Ecto neural progenitor cell (in vitro differentiated cells): Measurements from ENCODE around the gene HCN2.
A peak's percentile ranks its signal among the peaks of the same experiment; 100 is the strongest.
"Not testable (repeated sequence)": the region's sequence is repeated elsewhere in the genome, so short reads cannot be mapped to it uniquely, and the experiment has no call there.

Source experiments
- DNase-seq: peaks from one replicate; pipeline ENCODE4 v3.0.0-alpha.2; 2018; ENCODE audit warnings: low spot score

Gene HCN2

DNA sequence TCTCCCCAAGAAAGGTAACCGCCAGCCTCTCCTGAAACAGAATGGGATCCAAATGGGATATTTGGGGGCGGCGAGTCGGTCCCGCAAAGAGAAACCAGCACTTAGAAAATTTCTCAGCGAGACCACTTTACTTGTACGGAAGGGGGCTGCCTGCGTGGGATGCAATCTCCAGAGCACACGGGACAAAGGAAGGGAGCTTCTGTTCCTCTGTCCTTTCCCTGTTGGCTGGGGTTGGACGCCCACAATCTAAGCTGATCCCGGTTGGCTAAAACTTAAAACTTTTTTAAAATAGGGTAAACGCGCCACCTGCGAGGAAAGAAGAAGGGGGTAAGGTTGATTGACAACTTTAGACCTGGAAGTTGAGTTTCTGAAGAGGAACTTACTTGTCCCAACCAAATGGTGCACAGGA lies 18.1 kb upstream of the HCN2 start:
- peak; percentile 58 for DNase-seq

- peak; percentile 99 for DNase-seq
These were observed 17.4 kb upstream of the HCN2 start, which contains the start of gene BSG for GRCh38 chr19:572140-572742. TSS of gene BSG (plus strand) at chr19:572596. CDS start at chr19:572635, 39 bp downstream.

DNA sequence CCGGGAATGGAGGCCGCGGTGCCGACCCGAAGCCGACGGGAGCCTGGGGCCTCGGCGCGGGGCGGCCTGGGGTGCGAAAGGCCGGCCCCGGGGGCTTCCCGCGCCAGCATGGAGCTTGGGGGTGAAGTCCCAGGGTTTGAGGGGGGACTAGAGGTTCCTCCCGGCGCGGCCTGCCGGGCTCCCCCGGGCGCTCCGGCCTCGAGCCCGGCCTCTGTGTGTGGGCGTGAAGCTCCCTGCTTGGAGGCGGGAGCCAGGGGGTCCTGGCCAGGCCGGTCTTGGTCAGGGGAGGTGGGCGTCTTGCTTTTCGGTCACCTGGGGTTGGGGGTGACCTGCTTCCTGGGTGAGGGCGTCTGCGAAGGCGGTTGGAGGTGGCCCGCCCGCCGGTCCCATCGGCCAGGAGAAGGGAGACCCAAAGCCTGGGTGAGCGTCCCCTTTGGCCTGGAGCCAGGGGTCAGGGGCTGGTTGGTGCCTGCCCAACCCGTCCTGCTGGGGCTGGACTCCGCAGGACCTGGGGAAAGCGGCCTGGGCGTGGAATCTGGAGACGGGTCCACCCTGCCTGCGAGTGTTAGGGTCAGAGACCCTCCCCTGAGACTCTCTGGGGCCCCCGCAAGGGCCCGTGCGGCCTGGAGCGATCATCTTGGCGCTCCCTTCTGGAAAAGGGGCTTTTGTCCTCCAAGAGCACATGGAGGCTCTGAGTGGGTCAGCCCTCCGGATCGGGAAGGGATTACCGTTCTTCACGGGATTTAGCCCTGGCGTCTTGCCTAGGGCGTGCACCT lies 16.8 kb upstream of the HCN2 start:
- DNase-seq, result peak; percentile 73

DNA sequence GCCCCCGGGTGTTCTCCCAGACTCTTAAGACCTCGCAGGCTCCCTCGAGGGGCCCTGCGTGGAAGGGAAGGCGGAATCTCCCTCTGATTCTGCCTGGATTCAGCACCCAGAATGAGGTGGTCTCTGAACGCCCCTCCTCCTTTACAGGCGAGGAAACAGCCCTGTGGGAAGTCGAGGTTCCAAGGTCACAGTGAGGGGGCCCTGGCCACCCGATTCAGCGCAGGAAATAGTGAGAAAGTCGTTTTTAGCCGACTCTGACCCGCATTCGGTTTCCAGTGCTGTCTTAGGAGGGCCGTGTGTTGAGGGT lies 16.2 kb upstream of the HCN2 start:
- no peak for DNase-seq

DNA sequence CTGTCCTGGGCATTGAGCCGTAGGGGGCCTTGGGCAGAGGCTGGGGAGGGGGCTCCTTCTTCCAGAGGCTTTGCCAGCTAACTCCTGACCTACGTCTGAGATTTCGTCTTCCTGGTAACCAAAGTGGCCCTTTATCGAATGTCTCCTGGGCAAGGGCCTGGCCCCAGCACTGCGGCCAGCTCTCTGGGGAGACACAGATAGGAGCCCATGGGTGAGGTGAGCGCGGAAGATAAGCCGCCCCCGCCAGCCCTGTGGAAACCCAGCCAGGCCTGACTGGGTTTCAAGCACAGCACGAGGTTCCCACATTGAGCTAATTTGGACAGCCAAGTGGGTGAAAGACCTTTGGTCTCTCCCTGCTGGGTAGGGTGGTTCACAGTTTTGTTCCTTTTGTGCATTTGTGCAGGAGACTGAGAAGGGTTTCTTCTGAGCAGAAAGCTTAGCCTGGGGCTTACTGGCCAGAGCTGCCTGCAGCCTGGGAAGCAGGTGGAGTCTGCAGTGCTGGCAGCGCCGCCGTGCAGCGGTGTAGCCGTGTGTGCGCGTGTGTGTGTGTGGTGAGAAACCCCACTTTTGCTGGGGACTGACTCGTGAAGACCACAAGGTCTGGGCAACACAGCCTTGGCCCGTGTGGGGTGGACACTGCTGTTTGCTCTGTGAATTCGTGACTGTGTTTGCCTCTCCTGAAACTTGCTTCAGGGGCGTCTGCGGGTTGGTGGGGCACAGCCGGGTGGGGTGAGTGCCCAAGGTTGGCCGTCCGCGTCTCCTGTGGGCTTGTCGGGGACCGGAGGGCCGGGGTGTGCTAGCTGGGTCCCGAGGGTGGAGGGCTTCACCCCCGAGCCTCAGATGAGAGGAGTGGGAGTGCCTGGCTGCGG lies 14.8 kb upstream of the HCN2 start:
- no peak for DNase-seq

DNA sequence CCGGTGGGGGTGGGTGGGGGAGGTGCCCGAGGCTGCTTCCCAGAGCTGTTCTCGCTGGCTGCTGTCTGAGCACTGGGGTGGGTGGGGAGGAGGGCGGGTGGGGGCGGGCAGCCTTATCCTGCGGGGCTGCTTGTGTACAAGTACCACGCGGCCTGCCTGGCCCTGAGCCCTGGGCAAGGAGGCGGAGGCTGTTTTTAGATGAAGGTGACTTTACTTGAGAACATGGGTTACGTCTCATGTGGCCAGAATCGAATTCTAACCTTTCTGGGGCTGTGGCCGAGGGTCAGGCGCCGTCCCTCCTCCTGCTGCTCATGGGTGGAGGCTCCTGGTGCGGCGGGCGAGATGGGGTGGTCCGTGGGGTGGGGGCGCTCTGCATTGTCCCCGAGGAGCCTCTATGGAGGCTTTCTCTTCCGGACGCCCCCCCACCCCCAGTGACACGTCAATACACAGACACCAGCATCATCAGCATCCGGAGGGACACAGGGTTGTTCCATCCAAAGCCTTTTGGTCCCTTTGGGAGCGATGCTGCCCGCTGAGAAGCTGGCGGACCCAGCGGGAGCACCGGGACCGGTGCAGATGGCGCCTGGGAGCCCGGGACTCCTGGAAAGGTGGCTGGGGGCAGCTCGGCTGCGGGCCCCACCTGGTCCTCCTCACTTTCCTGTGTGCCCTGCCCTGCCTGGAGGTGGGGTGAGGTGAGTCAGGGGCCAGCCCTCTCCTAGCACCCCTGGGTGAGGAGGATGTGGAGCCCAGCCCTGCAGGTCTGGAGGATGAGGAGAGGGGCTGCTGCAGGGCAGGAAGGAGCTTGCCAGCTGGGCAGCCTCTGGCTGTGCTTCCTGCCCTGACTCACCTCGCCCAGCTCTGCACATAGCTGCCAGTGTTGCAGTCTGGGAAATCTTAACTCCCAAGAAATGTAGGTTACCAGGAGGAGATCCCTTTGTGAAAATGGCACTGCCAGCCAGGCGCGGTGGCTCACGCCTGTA lies 13.9 kb upstream of the HCN2 start:
- no peak for DNase-seq

GRCh38 chr19:576768-577438 lies 12.8 kb upstream of the HCN2 start:
- DNase-seq, result no peak

DNA sequence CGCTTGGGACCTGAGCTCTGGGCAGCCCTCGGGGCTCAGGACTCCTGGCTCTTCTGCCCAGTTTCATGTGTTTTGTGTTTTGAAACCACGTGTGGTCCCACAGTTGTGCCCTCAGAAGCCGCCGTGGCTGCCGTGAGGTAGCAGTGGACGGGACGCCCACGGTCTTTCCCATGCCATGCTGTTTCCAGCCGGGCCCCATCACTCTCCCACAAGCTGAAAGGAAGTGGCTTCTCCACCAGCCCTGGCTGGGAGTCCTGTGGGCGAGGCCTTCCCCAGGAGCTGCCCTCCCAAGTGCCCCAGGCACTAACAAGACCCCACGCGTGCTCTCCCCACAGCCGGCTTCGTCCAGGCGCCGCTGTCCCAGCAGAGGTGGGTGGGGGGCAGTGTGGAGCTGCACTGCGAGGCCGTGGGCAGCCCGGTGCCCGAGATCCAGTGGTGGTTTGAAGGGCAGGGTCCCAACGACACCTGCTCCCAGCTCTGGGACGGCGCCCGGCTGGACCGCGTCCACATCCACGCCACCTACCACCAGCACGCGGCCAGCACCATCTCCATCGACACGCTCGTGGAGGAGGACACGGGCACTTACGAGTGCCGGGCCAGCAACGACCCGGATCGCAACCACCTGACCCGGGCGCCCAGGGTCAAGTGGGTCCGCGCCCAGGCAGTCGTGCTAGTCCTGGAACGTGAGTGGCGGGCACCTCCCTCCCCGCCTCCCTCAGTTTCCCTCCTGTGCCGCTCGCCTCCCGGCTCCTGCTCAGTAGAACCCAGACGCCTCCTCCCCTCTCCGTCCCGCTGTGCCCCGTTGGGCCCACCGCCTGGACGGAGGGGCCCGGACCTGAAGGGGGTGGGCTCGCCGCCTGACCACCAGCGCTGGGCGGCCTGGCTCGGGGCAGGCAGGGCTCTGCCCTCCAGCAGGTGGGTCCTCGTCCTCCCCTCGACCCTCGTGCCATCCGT lies 12.0 kb upstream of the HCN2 start:
- no peak for DNase-seq

DNA sequence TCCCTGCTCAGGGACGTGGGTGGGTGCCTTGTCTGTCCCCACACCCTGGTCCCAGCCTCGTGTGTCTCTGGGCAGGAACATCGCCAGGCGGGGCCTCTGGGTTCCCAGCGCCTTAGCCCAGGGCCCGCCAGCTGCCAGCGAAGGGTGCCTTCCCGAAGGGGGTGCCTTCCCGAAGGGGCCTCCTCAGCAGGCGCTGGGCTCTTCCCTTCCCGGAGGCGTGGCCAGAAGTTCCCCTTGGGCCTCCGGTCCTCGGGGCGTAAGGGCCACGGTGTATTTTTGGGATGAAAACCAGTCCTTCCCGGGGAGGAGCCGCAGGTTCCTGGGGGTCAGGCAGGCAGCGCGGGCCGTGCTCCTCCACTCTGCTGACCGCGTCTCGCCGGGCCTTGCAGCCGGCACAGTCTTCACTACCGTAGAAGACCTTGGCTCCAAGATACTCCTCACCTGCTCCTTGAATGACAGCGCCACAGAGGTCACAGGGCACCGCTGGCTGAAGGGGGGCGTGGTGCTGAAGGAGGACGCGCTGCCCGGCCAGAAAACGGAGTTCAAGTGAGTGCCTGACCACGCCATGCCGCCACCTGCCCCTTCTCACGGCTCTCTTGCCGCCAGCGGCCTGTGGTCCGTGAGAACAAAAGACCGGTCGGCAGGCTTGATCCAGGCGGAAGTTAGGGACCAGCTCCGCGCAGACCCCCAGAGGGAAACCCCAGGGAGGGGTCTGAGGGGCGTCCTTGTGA lies 10.4 kb upstream of the HCN2 start:
- DNase-seq, result no peak

GRCh38 chr19:579842-580155 lies 9.9 kb upstream of the HCN2 start:
- no peak for DNase-seq

DNA sequence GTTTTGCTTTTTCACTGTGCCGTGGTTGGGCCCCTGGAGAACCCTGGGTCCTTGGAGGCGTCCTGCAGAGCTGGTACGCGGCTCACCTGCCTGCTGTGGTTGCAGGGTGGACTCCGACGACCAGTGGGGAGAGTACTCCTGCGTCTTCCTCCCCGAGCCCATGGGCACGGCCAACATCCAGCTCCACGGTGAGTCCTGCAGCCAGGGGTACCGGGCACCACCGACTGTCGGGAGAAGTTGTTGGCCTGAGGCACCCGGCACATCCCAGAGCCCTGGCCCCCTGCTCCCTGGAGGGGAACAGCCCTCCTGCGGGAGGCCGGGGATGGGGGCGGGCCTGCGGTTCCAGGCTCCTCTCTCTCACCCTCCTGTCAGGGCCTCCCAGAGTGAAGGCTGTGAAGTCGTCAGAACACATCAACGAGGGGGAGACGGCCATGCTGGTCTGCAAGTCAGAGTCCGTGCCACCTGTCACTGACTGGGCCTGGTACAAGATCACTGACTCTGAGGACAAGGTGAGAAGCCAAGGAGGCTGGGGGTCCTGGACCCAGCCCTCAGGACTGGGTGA lies 9.3 kb upstream of the HCN2 start:
- DNase-seq, result no peak

DNA sequence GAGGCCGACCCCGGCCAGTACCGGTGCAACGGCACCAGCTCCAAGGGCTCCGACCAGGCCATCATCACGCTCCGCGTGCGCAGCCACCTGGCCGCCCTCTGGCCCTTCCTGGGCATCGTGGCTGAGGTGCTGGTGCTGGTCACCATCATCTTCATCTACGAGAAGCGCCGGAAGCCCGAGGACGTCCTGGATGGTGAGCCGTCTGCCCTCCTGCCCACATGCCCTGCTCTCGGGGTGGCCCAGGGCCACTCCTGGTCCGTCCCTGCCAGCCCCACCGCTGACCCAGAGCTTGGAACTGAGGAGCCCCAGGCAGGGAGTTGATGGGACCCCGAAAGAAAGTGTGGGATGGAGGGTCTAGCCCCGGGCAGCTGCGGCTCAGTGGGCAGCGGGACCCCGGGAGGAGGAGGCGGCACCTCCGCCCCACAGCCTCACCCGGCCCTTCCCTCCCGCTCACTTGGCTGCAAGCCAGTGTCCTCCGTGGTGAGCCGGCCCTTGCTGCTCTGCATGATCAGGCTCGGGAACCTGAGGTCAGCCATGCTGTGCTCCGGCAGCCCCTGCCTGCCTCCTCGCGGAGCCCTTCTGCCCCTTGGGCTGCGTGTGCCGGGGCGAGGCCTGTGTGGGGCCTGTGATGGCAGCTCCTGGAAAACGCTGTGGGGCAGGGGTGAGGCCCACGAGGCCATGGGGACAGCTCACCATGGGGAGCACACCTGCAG lies 8.1 kb upstream of the HCN2 start:
- no peak for DNase-seq

DNA sequence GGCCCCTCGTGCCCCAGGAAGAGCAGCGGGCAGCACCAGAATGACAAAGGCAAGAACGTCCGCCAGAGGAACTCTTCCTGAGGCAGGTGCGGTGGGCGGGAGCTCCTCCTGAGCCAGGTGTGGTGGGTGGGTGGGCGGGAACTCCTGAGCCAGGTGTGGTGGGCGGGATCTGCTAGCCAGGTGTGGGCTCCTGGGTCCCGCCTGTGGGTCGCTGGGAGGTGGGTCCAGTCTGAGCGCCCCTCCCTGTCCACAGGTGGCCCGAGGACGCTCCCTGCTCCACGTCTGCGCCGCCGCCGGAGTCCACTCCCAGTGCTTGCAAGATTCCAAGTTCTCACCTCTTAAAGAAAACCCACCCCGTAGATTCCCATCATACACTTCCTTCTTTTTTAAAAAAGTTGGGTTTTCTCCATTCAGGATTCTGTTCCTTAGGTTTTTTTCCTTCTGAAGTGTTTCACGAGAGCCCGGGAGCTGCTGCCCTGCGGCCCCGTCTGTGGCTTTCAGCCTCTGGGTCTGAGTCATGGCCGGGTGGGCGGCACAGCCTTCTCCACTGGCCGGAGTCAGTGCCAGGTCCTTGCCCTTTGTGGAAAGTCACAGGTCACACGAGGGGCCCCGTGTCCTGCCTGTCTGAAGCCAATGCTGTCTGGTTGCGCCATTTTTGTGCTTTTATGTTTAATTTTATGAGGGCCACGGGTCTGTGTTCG lies 7.0 kb upstream of the HCN2 start:
- no peak for DNase-seq

DNA sequence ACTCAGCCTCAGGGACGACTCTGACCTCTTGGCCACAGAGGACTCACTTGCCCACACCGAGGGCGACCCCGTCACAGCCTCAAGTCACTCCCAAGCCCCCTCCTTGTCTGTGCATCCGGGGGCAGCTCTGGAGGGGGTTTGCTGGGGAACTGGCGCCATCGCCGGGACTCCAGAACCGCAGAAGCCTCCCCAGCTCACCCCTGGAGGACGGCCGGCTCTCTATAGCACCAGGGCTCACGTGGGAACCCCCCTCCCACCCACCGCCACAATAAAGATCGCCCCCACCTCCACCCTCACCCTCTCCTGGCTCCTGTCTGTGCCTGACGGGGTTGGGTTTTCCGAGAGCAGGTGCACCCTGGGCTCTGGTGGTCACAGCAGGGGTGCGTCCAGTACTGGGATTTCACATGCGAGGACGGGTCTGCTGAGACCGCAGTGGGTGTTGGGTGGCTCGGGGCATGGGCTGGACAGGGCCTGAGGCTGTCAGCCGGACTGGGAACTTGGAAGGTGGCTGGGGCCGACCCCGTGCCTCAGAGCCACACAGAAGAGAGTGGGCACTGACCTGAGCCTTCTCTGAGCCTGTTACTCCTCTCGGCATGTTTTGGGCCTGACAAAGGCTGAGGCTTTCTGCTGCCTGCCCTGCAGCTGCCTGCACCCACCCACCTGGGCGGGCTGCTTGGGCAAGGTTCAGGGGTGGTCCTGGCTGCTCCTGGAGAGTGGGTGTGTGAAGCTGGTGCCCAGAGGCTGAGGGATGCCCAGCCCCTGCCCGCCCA lies 6.3 kb upstream of the HCN2 start:
- no peak for DNase-seq

- no peak for DNase-seq
These were observed 5.8 kb upstream of the HCN2 start for GRCh38 chr19:583968-584239.

DNA sequence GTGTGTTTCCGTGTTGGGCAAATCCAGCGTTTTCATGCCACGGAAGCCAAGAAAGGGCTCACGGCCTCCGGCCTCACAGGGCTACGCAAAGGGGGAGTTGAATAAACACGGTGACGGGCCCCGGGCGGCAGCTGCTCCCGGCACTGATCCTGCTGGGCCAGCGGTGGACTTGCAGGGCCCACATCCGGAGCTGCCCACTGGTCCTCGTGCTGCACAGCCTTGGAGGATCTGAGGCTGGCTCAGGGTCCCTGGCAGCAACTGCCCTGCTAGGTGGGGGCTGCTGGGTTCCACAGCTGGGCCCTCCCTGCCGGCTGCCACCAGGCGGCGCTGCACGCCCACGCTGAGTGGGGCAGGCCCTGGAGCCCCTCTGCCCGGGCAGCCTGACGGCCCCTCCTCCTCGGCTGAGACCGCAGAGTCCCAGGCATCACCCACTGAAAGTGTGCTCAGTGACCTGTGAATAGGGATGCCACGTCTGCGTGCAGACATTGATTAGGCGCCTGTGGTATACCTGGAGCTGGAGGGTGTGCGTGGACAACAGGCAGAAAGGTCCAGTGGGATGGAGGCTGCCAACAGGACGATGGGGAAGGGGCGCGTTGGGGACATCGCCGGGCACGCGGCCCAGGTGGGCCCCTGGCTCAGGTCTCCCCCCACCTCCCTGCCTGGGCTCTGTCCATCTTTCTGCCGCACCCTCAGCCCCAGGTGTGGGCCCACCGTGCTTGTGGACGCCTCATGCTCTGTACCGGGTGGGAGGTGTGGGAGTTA lies 5.3 kb upstream of the HCN2 start:
- peak; percentile 88 for DNase-seq

DNA sequence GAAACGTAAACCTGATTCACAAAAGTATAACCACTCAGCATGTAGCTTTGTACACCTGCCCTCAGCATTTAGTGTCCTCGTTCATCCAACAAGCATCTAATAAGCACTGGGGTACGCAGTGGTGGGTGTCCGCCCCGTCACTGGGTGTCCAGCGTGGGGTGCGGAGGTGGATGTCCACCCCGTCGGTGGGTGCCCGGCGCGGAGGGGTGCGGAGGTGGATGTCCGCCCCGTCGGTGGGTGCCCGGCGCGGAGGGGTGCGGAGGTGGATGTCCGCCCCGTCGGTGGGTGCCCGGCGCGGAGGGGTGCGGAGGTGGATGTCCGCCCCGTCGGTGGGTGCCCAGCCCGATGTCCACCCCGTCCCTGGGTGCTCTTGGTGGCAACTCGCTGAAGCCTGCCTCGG lies 4.5 kb upstream of the HCN2 start:
- DNase-seq, result not testable (repeated sequence)
